NT2/D1 (cell line): ENCODE results near the gene PRCD.
A peak's percentile ranks its signal among the peaks of the same experiment; 100 is the strongest.

Source experiments
- DNase-seq: peaks from one replicate; pipeline ENCODE4 v3.0.0-alpha.2; 2011; ENCODE audit warnings: low read depth, low spot score
- H3K27me3 ChIP-seq: 2 replicates; pipeline ENCODE4 v1.6.0; 2011; ENCODE audit warnings: mild to moderate bottlenecking; ENCODE audit not compliant: insufficient read length, insufficient read depth
- H3K36me3 ChIP-seq: 2 replicates; pipeline ENCODE4 v1.6.1; 2011; ENCODE audit warnings: mild to moderate bottlenecking, low read length, mixed read lengths; ENCODE audit not compliant: insufficient read depth, insufficient read length
- H3K4me1 ChIP-seq: 2 replicates; pipeline ENCODE4 v1.5.1; 2011; ENCODE audit not compliant: insufficient read depth, insufficient read length
- H3K4me3 ChIP-seq: 2 replicates; pipeline ENCODE4 v1.5.1; 2011; ENCODE audit warnings: low read depth; ENCODE audit not compliant: insufficient read length
- H3K9ac ChIP-seq: 2 replicates; pipeline ENCODE4 v1.6.0; 2011; ENCODE audit warnings: low read depth; ENCODE audit not compliant: insufficient read length
- H3K9me3 ChIP-seq: 2 replicates; pipeline ENCODE4 v1.5.1; 2011; ENCODE audit warnings: mild to moderate bottlenecking, low read length; ENCODE audit not compliant: insufficient read depth
- SUZ12 ChIP-seq: IDR thresholded peaks from 2 replicates; pipeline ENCODE4 v1.6.1; 2011; ENCODE audit not compliant: insufficient read length, insufficient read depth; ENCODE audit errors: extremely low read depth
- YY1 ChIP-seq: IDR thresholded peaks from 2 replicates; pipeline ENCODE4 v1.6.1; 2011; ENCODE audit not compliant: insufficient read length, insufficient read depth
- ZNF274 ChIP-seq: IDR thresholded peaks from 2 replicates; pipeline ENCODE4 v1.6.1; 2011; ENCODE audit warnings: mild to moderate bottlenecking, low read depth, low read length

The PRCD gene

DNA sequence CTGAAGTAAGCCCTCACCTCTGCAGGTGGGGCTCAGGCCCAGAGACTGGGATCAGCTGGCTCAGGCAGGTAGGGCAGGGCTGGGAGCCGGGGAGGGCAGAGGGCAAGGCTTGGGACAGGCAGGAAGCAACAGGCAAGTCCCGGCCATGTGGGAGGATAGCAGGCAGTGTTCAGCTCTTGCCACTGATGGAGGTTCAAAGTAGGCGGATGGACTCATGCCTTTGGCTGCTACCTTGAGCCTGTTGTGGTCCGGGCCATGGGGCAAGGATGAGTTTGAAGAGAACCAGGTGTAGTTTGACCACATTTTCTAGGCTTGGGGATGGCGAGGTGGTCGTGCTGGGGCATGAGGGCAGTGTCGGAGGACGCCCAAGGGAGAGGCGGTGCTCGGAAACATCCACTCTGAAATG lies 2.7 kb downstream of the PRCD start:
- DNase-seq: no peak
- no peak for TF ChIP-seq ZNF274
- TF ChIP-seq YY1: no peak
- TF ChIP-seq SUZ12: no peak
- Histone ChIP-seq H3K9ac (no peak overlapping the region), H3K4me3 (no peak overlapping the region), H3K9me3 (no peaks in the 10 kb centered on the region), H3K36me3 (no peaks in the 10 kb centered on the region), H3K4me1 (peaks cover 33% of the 10 kb centered on the region), H3K27me3 (peaks cover 22% of the 10 kb centered on the region)

DNA sequence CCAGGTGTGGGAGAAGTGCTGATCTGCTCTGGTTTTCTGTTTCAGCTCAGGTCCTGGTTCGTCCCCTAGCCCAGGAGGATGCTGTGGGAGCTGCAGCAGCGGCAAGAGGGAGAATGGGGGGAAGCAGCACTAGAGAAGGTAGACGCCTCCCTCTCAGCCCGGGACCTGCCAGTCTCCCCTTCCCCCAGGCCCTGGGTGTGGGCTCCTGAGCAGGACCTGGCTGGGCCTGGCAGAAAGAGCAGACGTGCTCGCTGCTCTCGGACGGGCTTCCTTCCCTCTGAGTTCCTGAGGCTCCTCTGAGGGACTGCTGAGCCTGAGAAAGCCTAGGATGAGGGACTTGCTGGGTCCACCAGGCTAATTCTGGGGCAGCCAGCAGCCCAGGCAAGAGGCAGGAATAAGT lies 3.1 kb downstream of the PRCD start:
- peaks cover 33% of the 10 kb centered on the region for H3K4me1 ChIP-seq
- no peak overlapping the region for H3K9ac ChIP-seq
- peaks cover 20% of the 10 kb centered on the region for H3K27me3 ChIP-seq
- TF ChIP-seq YY1 (no peak), ZNF274 (no peak), SUZ12 (no peak)
- no peak overlapping the region for H3K4me3 ChIP-seq
- no peaks in the 10 kb centered on the region for H3K36me3 ChIP-seq
- H3K9me3 ChIP-seq: no peaks in the 10 kb centered on the region
- no peak for DNase-seq

DNA sequence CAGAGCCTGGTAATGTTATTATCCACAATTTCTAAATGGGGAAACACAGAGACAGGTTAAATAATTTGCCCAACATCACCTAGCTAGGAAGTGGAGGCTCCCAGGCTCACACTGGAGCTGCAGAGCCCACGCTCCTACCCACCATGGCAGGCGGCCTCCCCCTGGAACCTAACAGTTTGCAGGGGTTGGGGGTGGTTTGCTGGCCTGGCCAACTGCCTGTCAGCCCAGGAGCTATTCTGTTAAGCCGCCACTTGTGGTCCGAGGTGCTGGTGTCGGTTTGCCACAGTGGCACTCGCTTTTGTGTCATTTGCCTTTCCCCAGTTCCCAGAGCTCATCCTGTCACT lies 3.6 kb downstream of the PRCD start:
- Histone ChIP-seq H3K4me3 (no peak overlapping the region), H3K9ac (peak overlapping the region; percentile 33), H3K27me3 (peaks cover 15% of the 10 kb centered on the region), H3K9me3 (no peaks in the 10 kb centered on the region), H3K36me3 (no peaks in the 10 kb centered on the region), H3K4me1 (peaks cover 33% of the 10 kb centered on the region)
- DNase-seq: no peak
- TF ChIP-seq SUZ12 (no peak), YY1 (no peak), ZNF274 (no peak)

DNA sequence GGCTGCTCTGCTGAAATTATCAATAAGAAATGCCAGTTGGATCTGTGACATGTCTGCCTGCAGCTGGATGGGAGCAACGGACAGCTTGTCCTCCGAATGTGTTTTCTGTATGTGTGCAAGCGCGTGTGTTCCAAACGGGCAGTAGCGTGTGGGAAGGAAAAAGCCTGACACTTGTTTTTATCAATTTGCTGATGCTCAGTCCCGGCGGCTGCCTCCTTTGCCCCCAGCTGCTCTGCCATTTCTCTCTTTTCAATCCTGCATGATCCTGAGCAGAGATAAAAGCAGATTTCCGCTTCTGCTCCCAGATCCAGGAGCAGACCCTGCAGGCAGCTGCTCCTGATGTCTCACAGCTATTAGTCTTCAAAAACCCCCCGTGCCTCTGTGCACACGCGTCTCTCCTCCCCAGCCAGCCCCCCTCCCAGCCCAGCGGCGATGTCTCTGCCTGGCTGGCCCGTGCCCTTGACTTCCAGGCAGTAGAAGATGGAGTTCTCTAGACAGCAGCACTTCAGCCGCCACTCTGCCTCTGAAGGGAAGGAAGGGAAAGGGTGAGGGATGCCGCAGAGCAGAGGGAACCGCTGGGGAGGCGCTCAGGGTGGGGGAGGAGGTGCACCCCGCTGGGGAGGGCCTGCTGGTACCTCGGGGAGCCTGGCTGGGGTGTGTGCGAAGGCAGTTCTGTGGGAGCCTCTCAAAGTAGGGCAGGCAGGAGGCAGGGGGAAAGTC lies 4.1 kb downstream of the PRCD start:
- TF ChIP-seq SUZ12 (no peak), YY1 (no peak), ZNF274 (no peak)
- H3K4me3 ChIP-seq: no peak overlapping the region

DNA sequence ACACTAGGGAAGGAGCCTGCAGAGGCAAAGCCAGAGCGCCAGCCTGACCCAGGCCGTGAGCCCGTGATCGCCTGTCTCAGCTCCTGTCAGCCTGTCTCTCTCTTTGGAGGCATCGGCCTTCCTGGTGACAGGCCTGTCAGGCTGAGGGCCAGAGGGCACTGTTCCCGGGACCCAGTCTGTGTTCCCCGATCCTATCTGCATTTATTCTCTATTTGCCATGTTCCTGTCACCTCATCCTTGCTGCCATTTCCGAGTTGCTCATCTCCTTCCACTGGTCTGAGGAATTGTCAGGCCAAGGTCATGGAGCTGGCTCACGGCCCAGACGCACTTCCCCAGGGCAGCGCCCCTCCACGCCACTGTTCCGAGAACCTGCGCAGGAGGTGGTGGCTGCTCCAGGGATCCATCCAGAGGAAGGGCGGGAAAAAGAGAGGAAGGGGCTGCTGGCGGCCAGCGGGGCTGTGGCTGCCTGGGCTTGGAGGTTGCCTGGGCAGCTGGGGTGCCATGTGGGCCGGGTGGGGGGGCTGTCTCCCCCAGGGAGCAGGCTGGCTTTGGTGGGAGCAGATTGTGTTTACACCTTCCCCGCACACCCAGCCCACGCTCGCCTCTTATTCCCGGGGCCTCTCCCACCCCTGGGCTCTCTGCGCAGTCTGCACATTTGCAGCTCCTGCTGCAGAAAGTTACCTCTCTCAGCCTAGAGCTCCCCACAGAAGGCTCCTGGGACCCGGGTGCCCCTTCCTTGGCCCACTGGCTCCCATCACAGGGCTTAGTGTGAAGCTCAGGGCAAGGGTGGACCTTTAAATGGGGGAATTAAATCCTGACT lies 4.9 kb downstream of the PRCD start:
- H3K4me1 ChIP-seq: peaks cover 27% of the 10 kb centered on the region
- TF ChIP-seq YY1: no peak
- TF ChIP-seq ZNF274: no peak
- TF ChIP-seq SUZ12: no peak
- no peaks in the 10 kb centered on the region for H3K36me3 ChIP-seq
- no peaks in the 10 kb centered on the region for H3K9me3 ChIP-seq
- H3K9ac ChIP-seq: peak overlapping the region; percentile 39
- no peak for DNase-seq
- peaks cover 2% of the 10 kb centered on the region for H3K27me3 ChIP-seq
- H3K4me3 ChIP-seq: no peak overlapping the region

More for the DNA sequence above, 4.1 kb downstream of the PRCD start:
- peaks cover 10% of the 10 kb centered on the region for H3K27me3 ChIP-seq
- H3K9me3 ChIP-seq: no peaks in the 10 kb centered on the region
- peak overlapping the region; percentile 33 for H3K9ac ChIP-seq
- H3K4me1 ChIP-seq: peaks cover 28% of the 10 kb centered on the region
- no peak for DNase-seq
- H3K36me3 ChIP-seq: no peaks in the 10 kb centered on the region

DNA sequence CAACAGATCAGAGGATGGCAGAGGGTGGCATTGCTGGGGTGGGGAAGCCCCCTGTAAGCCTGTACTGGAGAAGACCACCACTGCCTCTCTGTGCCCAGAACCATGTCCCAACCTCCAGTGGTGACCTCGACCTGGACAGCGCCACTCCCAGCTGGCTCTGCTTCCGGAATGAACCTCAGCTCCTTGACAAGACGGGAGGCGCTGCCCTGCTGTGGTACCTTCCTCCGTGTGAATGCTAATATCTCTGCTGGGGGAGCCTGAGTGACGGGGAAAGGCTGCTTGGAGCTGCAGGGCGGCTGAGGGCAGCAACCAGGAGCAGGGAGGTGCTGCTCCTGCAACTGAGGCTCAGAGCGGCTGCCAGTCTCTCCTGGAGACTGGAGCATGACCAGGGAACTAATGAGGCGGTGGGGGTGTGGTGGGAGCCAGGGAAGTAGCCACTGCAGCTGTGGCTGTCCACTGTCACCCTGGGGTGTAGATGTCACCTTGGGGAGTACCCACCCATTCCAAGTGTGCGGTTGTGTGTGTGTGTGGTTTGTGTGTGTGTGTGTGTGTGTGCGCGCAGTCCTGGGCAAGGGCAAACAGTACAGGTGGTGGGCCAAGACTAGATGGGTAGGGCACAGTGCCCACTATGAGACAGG lies 6.2 kb downstream of the PRCD start:
- no peaks in the 10 kb centered on the region for H3K9me3 ChIP-seq
- H3K27me3 ChIP-seq: no peaks in the 10 kb centered on the region
- TF ChIP-seq ZNF274 (no peak), YY1 (no peak)
- DNase-seq: no peak
- H3K36me3 ChIP-seq: no peaks in the 10 kb centered on the region
- H3K9ac ChIP-seq: no peak overlapping the region
- peaks cover 24% of the 10 kb centered on the region for H3K4me1 ChIP-seq
- no peak overlapping the region for H3K4me3 ChIP-seq

DNA sequence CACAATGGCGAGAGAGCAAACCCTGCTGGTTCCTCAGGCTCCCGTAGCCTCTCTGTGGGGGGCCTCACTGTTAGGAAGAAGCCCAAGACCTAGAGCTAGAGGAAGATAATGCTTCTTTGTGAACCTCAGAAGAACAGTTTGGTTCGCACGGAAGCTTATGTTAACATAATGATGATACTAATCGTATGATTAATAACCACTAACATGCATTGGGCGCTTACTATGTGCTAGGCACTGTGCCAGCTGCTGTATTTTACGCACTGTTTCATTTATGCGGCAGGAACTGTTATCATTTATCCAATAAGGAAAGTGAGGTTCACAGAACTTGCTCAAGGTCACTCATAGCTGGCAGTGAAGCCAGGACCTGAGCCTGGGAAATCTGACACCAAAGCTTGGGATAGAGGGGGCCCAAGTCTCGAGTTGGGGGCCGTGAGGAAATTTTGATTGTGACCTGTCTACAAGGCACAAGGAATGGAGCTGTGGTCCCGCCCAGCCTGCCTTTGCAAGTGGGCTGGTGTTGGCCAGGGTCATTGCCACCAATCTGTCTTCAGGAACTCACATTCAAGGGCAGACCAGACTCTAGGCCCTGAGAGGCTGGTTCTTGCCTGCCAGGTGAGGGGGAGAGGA lies 6.8 kb downstream of the PRCD start:
- Histone ChIP-seq H3K4me3 (no peak overlapping the region), H3K9me3 (no peaks in the 10 kb centered on the region), H3K36me3 (no peaks in the 10 kb centered on the region), H3K9ac (no peak overlapping the region), H3K27me3 (no peaks in the 10 kb centered on the region), H3K4me1 (peaks cover 20% of the 10 kb centered on the region)
- TF ChIP-seq YY1 (no peak), SUZ12 (no peak), ZNF274 (no peak)
- DNase-seq: no peak
